Panc1 (cell line): Measurements from ENCODE around the gene LSM4. TPM values are rescaled to one million over a fixed set of nuclear protein-coding genes. Genes with fewer than 3 reads are reported as not detected.

Experiments used
- ATAC-seq: fragments of 200-7000 bp; cut with Tn5 transposase; 2 replicates; pipeline ENCODE4 v1.9.1; 2020; ENCODE audit warnings: mild to moderate bottlenecking, moderate library complexity
- BruUV-seq: library from RNA; stranded (reverse); fragments of 400-500 nt; replicated peaks from 2 replicates; lab custom pipeline; 2021; lab: Mats Ljungman, UMichigan
- CTCF ChIA-PET: fragments of 300-600 bp; sonication (Branson Sonifier 250); formaldehyde crosslinking; loops from one replicate; lab custom pipeline; 2022; ENCODE audit warnings: antibody characterized with exemption; lab: Charles Lee
- POLR2A ChIA-PET: fragments of 300-600 bp; sonication (Branson Sonifier 250); formaldehyde crosslinking; loops from one replicate; lab custom pipeline; 2022; ENCODE audit warnings: antibody characterized with exemption; lab: Charles Lee
- DNase-seq: peaks from one replicate; pipeline ENCODE4 v3.0.0-alpha.2; 2010; ENCODE audit warnings: low read depth, low spot score
- H3K27ac ChIP-seq: 2 replicates; pipeline ENCODE4 v1.5.1; 2011; ENCODE audit warnings: mild to moderate bottlenecking, low read length, inconsistent platforms
- H3K27me3 ChIP-seq: fragments of 200-500 bp; sonication (Bioruptor generic); 2 replicates; pipeline ENCODE4 v1.6.0; 2014; ENCODE audit warnings: low read length, inconsistent platforms; ENCODE audit not compliant: control insufficient read depth, insufficient read depth
- H3K36me3 ChIP-seq: fragments of 200-500 bp; sonication (Bioruptor generic); 2 replicates; pipeline ENCODE4 v1.5.1; 2014; ENCODE audit warnings: inconsistent platforms, mild to moderate bottlenecking, low read length, moderate library complexity; ENCODE audit not compliant: control insufficient read depth, insufficient read depth
- H3K4me1 ChIP-seq: 2 replicates; pipeline ENCODE4 v1.5.1; 2011; ENCODE audit warnings: inconsistent platforms, mild to moderate bottlenecking, low read length, moderate library complexity; ENCODE audit not compliant: control insufficient read depth, insufficient read depth
- H3K4me3 ChIP-seq, 2 experiments: 2 replicates each; pipeline ENCODE4 v1.5.1; 2011 to 2012; ENCODE audit warnings: low read depth in 2 of 2, low read length in 2 of 2, mild to moderate bottlenecking in 2 of 2, inconsistent platforms in 1 of 2, moderate library complexity in 1 of 2
- H3K9me3 ChIP-seq: fragments of 200-500 bp; sonication (Bioruptor generic); 2 replicates; pipeline ENCODE4 v1.5.1; 2014; ENCODE audit warnings: low read depth, mild to moderate bottlenecking, inconsistent platforms, low read length, moderate library complexity; ENCODE audit not compliant: control insufficient read depth, insufficient read depth
- POLR2AphosphoS5 ChIP-seq: IDR thresholded peaks from 2 replicates; pipeline ENCODE4 v1.6.1; 2012; ENCODE audit warnings: mild to moderate bottlenecking, low read depth, low read length, moderate library complexity
- SIN3A ChIP-seq: IDR thresholded peaks from 2 replicates; pipeline ENCODE4 v1.6.1; 2012; ENCODE audit warnings: low read depth, mild to moderate bottlenecking, low read length, moderate library complexity, borderline replicate concordance; ENCODE audit not compliant: insufficient read depth
- TCF7L2 ChIP-seq: IDR thresholded peaks from 2 replicates; pipeline ENCODE4 v1.6.1; 2011; ENCODE audit warnings: mild to moderate bottlenecking, low read depth, low read length, inconsistent platforms
- in situ Hi-C: cut with HindIII; loops from 2 replicates; pipeline ENCODE4 v1.10.0; 2016; ENCODE audit warnings: low sequenced_read_pairs, low pct_unique_long_range_greater_than_20kb
- intact Hi-C: fragments of 100-400 bp; cut with micrococcal nuclease; formaldehyde crosslinking; loops from one replicate; pipeline ENCODE4 v1.10.0; 2022; ENCODE audit not compliant: unreplicated experiment
- total RNA-seq: library from RNA; stranded (reverse); gene quantifications from one replicate; pipeline ENCODE4 v1.2.1, GENCODE V29; 2021; ENCODE audit not compliant: unreplicated experiment
- TF ChIP-seq, protein P1 (sequence below): fragments of 450-650 bp; IDR thresholded peaks from 2 replicates; pipeline ENCODE4 v1.5.1; 2017; ENCODE audit warnings: mild to moderate bottlenecking
- TF ChIP-seq, protein P2 (sequence below), 2 experiments: IDR thresholded peaks; 2 replicates each; pipeline ENCODE4 v1.6.1; 2011 to 2012; ENCODE audit warnings: low read depth in 2 of 2, control low read depth in 1 of 2, low read length in 1 of 2, mild to moderate bottlenecking in 1 of 2, moderate library complexity in 1 of 2; ENCODE audit not compliant: insufficient read depth in 1 of 2

The LSM4 gene
- total RNA-seq, 1 experiment from 2014 or later: 209 TPM

DNA sequence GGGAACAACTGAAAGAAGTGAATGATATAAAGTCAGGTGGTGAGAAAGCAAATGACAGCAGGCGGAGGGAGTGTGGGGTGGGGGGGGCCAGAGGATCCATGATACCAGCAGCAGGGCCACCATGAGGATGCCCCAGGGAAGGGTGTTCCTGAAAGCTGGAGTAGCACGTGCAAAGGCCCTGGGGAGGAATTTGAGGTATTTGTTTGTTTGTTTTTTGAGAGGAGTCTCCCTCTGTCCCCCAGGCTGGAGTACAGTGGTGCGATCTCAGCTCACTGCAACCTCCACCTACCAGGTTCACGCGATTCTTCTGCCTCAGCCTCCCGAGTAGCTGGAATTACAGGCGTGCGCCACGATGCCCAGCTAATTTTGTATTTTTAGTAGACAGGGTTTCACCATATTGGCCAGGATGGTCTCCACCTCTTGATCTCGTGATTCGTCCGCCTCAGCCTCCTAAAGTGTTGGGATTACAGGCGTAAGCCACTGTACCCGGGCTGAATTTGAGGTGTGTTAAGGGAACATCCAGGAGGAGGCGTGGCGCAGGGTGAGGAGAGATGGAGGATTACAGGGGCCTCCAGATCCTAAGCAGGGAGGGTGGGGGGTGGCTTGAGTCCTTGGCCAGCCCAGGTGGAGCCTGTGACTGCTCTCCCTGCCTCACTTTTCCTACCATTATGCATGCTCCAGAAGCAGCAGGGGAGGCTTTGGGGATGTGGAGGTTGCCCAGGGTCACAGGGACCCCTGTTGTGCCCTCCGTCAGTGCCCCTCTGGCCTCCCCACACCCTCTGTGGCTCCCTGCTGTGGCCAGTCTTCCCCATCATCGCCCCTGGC lies 29.0 kb downstream of the LSM4 start:
- intact Hi-C loops: loop anchor here (1.0 kb wide), 1 partner anchor 29 kb away; the partner anchor contains the start of gene LSM4
- no TSS peak for BruUV-seq
- CTCF ChIA-PET: interaction anchor here (0.5 kb wide), 1 partner anchor 181 kb away, joined by 3 read pairs; no protein-coding TSS in a partner anchor

DNA sequence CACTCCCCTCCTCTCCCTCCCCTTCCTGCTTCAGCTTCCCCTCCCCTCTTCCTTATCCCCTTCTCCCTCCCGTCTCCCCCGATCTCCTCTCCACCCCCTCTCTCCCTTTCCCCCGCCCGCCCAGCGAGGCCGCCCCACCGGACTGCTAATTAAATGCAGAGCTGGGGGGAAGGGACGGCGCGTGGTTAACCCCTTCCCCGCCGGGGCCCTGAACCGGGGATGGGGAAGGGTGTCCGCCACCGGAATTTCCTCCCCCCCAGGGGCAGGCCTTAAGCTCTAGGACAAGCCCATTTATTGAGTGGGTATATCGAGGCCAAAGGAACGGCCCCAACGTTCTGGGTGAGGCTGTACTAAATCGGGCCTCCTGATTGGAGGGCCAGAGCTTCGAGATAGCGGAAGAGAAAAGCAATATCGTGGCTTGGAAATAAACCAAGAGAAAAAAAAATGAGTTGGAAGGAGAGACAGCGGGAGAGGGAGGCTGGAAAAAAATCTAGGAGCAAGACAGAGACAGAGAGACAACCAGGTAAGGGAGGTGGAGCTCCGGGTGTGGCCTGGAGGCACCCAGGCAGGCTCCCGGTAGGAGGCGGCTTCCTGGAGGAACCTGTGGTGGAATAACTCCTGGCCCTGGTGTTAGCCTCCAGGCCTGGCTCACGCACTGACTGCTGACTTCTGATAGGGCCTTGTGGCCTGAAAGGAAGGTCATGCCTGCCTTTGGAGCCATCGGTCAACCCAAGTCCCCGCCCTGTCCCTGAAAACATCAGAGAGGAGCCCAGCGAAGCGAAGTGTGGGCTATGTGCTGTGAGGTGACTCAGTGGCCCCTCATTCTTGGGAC lies 29.9 kb downstream of the LSM4 start:
- H3K27ac ChIP-seq: peak overlapping the region; percentile 91
- no peaks in the 10 kb centered on the region for H3K36me3 ChIP-seq
- ChIA-PET CTCF (interaction anchor here (0.5 kb wide), 1 partner anchor 180 kb away, joined by 3 read pairs; no protein-coding TSS in a partner anchor), POLR2A (interaction anchor here (0.6 to 2.7 kb wide), 4 partner anchors 8 to 91 kb away, joined by 3 to 22 read pairs (median 4); partner anchors contain the start of gene JUND)
- ATAC-seq: peak; percentile 65
- H3K9me3 ChIP-seq: no peaks in the 10 kb centered on the region
- DNase-seq: no peak
- no TSS peak for BruUV-seq
- peak overlapping the region; percentile 43 to 68 for H3K4me3 ChIP-seq
- in situ Hi-C loops (no loop called here), intact Hi-C loops (loop anchor here (1.0 kb wide), 1 partner anchor 30 kb away; the partner anchor contains the start of gene LSM4)
- no peak for TF ChIP-seq TCF7L2
- TF ChIP-seq, protein P1, sequence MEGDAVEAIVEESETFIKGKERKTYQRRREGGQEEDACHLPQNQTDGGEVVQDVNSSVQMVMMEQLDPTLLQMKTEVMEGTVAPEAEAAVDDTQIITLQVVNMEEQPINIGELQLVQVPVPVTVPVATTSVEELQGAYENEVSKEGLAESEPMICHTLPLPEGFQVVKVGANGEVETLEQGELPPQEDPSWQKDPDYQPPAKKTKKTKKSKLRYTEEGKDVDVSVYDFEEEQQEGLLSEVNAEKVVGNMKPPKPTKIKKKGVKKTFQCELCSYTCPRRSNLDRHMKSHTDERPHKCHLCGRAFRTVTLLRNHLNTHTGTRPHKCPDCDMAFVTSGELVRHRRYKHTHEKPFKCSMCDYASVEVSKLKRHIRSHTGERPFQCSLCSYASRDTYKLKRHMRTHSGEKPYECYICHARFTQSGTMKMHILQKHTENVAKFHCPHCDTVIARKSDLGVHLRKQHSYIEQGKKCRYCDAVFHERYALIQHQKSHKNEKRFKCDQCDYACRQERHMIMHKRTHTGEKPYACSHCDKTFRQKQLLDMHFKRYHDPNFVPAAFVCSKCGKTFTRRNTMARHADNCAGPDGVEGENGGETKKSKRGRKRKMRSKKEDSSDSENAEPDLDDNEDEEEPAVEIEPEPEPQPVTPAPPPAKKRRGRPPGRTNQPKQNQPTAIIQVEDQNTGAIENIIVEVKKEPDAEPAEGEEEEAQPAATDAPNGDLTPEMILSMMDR: no peak
- TF ChIP-seq POLR2AphosphoS5: no peak
- TF ChIP-seq, protein P2, sequence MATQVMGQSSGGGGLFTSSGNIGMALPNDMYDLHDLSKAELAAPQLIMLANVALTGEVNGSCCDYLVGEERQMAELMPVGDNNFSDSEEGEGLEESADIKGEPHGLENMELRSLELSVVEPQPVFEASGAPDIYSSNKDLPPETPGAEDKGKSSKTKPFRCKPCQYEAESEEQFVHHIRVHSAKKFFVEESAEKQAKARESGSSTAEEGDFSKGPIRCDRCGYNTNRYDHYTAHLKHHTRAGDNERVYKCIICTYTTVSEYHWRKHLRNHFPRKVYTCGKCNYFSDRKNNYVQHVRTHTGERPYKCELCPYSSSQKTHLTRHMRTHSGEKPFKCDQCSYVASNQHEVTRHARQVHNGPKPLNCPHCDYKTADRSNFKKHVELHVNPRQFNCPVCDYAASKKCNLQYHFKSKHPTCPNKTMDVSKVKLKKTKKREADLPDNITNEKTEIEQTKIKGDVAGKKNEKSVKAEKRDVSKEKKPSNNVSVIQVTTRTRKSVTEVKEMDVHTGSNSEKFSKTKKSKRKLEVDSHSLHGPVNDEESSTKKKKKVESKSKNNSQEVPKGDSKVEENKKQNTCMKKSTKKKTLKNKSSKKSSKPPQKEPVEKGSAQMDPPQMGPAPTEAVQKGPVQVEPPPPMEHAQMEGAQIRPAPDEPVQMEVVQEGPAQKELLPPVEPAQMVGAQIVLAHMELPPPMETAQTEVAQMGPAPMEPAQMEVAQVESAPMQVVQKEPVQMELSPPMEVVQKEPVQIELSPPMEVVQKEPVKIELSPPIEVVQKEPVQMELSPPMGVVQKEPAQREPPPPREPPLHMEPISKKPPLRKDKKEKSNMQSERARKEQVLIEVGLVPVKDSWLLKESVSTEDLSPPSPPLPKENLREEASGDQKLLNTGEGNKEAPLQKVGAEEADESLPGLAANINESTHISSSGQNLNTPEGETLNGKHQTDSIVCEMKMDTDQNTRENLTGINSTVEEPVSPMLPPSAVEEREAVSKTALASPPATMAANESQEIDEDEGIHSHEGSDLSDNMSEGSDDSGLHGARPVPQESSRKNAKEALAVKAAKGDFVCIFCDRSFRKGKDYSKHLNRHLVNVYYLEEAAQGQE (IDR thresholded peaks at IDR 0.05; ENCODE audit: insufficient read depth in 1 of 2, low read depth in 2 of 2, low read length in 1 of 2): no peak
- no peak for TF ChIP-seq SIN3A
- peaks cover 23% of the 10 kb centered on the region for H3K4me1 ChIP-seq
- H3K27me3 ChIP-seq: no peaks in the 10 kb centered on the region

More for the DNA sequence above, 29.0 kb downstream of the LSM4 start:
- in situ Hi-C loops: no loop called here
- H3K4me1 ChIP-seq: peaks cover 23% of the 10 kb centered on the region
- no peaks in the 10 kb centered on the region for H3K27me3 ChIP-seq
- H3K9me3 ChIP-seq: no peaks in the 10 kb centered on the region
- POLR2A ChIA-PET: interaction anchor here (2.7 kb wide), 1 partner anchor 13 kb away, joined by 22 read pairs; the partner anchor contains the start of gene JUND
- H3K36me3 ChIP-seq: no peaks in the 10 kb centered on the region
- peak overlapping the region; percentile 43 to 68; a peak in 2 of 4 replicates for H3K4me3 ChIP-seq
- DNase-seq (no peak), ATAC-seq (0 out of 2 replicates have a peak, but pooled peaks have one; percentile 1)
- peak overlapping the region; percentile 91 for H3K27ac ChIP-seq
- TF ChIP-seq, protein P2 (IDR thresholded peaks at IDR 0.05; ENCODE audit: insufficient read depth in 1 of 2, low read depth in 2 of 2, low read length in 1 of 2): no peak
- no peak for TF ChIP-seq SIN3A
- TF ChIP-seq TCF7L2: no peak
- no peak for TF ChIP-seq POLR2AphosphoS5
- TF ChIP-seq, protein P1: no peak
